NCI-H82 treated with DMSO at 0.1 percent for 48 hours (cell line): ENCODE data around the gene GOSR1.
A peak's percentile ranks its signal among the peaks of the same experiment; 100 is the strongest.
"Not testable (repeated sequence)": the region's sequence is repeated elsewhere in the genome, so short reads cannot be mapped to it uniquely, and the experiment has no call there.

ENCODE experiments used
- DNase-seq: peaks from one replicate; lab custom pipeline; 2025; ENCODE audit not compliant: unreplicated experiment; lab: John Stamatoyannopoulos, UW

GOSR1 gene

GRCh38 chr17:30541802-30542201, 64.6 kb downstream of the GOSR1 start:
- no peak for DNase-seq

GRCh38 chr17:30543456-30543855, 66.2 kb downstream of the GOSR1 start:
- DNase-seq = no peak

GRCh38 chr17:30545024-30545423, 67.8 kb downstream of the GOSR1 start:
- no peak for DNase-seq

GRCh38 chr17:30547778-30548573, 70.8 kb downstream of the GOSR1 start:
- DNase-seq = no peak

GRCh38 chr17:30549181-30549580, 72.0 kb downstream of the GOSR1 start:
- DNase-seq = not testable (repeated sequence)

GRCh38 chr17:30549864-30550511, 72.8 kb downstream of the GOSR1 start:
- no peak for DNase-seq

- peak; percentile 66 for DNase-seq
Measured at GRCh38 chr17:30550512-30551273, 73.5 kb downstream of the GOSR1 start.

GRCh38 chr17:30551274-30551995, 74.2 kb downstream of the GOSR1 start:
- not testable (repeated sequence) for DNase-seq

- no peak for DNase-seq
Measured at GRCh38 chr17:30551996-30552339, 74.8 kb downstream of the GOSR1 start.

- DNase-seq = no peak
Measured at GRCh38 chr17:30552994-30553566, 75.9 kb downstream of the GOSR1 start.

GRCh38 chr17:30553823-30554440, 76.7 kb downstream of the GOSR1 start:
- not testable (repeated sequence) for DNase-seq

- no peak for DNase-seq
Measured at GRCh38 chr17:30554839-30555751, 77.9 kb downstream of the GOSR1 start.

GRCh38 chr17:30555942-30556341, 78.7 kb downstream of the GOSR1 start:
- no peak for DNase-seq

- no peak for DNase-seq
Measured at GRCh38 chr17:30556374-30557332, 79.4 kb downstream of the GOSR1 start.

- no peak for DNase-seq
Measured at GRCh38 chr17:30557916-30558685, 80.9 kb downstream of the GOSR1 start.

- no peak for DNase-seq
Measured at GRCh38 chr17:30558686-30559545, 81.7 kb downstream of the GOSR1 start.

- no peak for DNase-seq
Measured at GRCh38 chr17:30559656-30560055, 82.4 kb downstream of the GOSR1 start.
